Vagina (tissue), 2 donors: ENCODE measurements around the gene HGD. TPM values are rescaled to one million over a fixed set of nuclear protein-coding genes. Genes with fewer than 3 reads are reported as not detected.

Source experiments
- DNase-seq, 2 donors: peaks; one replicate each; pipeline ENCODE4 v3.0.0-alpha.2; 2017; ENCODE audit errors: extremely low spot score in 2 of 2
- H3K27ac ChIP-seq: fragments of 200-600 bp; sonication (generic); one replicate; pipeline ENCODE4 v1.5.1; 2019
- H3K27me3 ChIP-seq: fragments of 200-600 bp; sonication (generic); one replicate; pipeline ENCODE4 v1.5.1; 2019
- H3K36me3 ChIP-seq, 2 donors: fragments of 200-600 bp; sonication (generic); one replicate each; pipeline ENCODE4 v1.5.1; 2017 to 2019
- H3K4me1 ChIP-seq: fragments of 200-600 bp; sonication (generic); one replicate; pipeline ENCODE4 v1.5.1; 2019
- H3K4me3 ChIP-seq, 2 donors: fragments of 200-600 bp; sonication (generic); 1 replicate in 1 of 2; 2 replicates in 1 of 2; pipeline ENCODE4 v1.5.1; 2016 to 2019
- H3K9me3 ChIP-seq: fragments of 200-600 bp; sonication (generic); one replicate; pipeline ENCODE4 v1.5.1; 2019
- POLR2A ChIP-seq, 2 donors: fragments of 450-650 bp; IDR thresholded peaks; one replicate each; pipeline ENCODE4 v1.6.1; 2017; ENCODE audit warnings: antibody characterized with exemption in 2 of 2, mild to moderate bottlenecking in 2 of 2, moderate library complexity in 2 of 2
- POLR2AphosphoS5 ChIP-seq, 2 donors: sonication (generic); formaldehyde crosslinking; IDR thresholded peaks; one replicate each; pipeline ENCODE4 v1.9.0; 2017; ENCODE audit warnings: antibody characterized with exemption in 2 of 2, mild to moderate bottlenecking in 2 of 2, low read depth in 1 of 2; ENCODE audit not compliant: insufficient read depth in 1 of 2
- intact Hi-C: fragments of 100-400 bp; cut with DNase I; formaldehyde crosslinking; loops from one replicate; pipeline ENCODE4 v1.15.1; 2023
- total RNA-seq: library from RNA; depleted of rRNA; stranded (reverse); fragments of >200 nt; gene quantifications from one replicate; pipeline ENCODE4 v1.2.3, GENCODE V29; 2016
- TF ChIP-seq, protein P1 (sequence below), 3 experiments: fragments of 450-650 bp in 2 of 3; fragments of 200-600 bp in 1 of 3; sonication (generic) in 1 of 3; IDR thresholded peaks; one replicate each; pipeline ENCODE4 v1.5.1; 2017 to 2019; ENCODE audit warnings: antibody characterized with exemption in 3 of 3, mild to moderate bottlenecking in 2 of 3, moderate library complexity in 2 of 3

HGD gene
- total RNA-seq, 1 donor from 2014 or later = not detected

DNA sequence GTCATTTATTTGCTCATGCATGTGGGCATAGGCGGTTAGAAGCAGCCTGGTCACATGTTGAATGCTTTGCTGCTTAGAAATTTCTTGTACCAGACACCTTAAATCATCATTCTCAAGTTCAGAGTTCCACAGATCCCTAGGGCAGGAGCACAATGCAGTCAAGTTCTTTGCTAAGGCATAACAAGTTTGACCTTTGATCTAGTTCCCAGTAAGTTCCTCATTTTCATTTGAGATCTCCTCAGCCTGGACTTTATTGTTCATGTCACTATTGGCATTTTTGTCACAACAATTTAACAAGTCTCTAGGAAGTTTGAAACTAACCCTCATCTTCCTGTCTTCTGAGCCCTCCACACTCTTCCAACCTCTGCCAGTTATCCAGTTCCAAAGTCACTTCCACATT, 22.8 kb downstream of the HGD start:
- no peak overlapping the region for H3K4me3 ChIP-seq
- no peaks in the 10 kb centered on the region for H3K4me1 ChIP-seq
- intact Hi-C loops = no loop called here
- no peaks in the 10 kb centered on the region for H3K36me3 ChIP-seq
- H3K9me3 ChIP-seq = no peaks in the 10 kb centered on the region
- no peak for DNase-seq
- TF ChIP-seq POLR2A (IDR thresholded peaks at IDR 0.05) (no peak), POLR2AphosphoS5 (IDR thresholded peaks at IDR 0.05; ENCODE audit: insufficient read depth in 1 of 2, low read depth in 1 of 2) (no peak)
- TF ChIP-seq, protein P1, sequence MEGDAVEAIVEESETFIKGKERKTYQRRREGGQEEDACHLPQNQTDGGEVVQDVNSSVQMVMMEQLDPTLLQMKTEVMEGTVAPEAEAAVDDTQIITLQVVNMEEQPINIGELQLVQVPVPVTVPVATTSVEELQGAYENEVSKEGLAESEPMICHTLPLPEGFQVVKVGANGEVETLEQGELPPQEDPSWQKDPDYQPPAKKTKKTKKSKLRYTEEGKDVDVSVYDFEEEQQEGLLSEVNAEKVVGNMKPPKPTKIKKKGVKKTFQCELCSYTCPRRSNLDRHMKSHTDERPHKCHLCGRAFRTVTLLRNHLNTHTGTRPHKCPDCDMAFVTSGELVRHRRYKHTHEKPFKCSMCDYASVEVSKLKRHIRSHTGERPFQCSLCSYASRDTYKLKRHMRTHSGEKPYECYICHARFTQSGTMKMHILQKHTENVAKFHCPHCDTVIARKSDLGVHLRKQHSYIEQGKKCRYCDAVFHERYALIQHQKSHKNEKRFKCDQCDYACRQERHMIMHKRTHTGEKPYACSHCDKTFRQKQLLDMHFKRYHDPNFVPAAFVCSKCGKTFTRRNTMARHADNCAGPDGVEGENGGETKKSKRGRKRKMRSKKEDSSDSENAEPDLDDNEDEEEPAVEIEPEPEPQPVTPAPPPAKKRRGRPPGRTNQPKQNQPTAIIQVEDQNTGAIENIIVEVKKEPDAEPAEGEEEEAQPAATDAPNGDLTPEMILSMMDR (IDR thresholded peaks at IDR 0.05) = no peak
- no peaks in the 10 kb centered on the region for H3K27me3 ChIP-seq
- no peak overlapping the region for H3K27ac ChIP-seq

DNA sequence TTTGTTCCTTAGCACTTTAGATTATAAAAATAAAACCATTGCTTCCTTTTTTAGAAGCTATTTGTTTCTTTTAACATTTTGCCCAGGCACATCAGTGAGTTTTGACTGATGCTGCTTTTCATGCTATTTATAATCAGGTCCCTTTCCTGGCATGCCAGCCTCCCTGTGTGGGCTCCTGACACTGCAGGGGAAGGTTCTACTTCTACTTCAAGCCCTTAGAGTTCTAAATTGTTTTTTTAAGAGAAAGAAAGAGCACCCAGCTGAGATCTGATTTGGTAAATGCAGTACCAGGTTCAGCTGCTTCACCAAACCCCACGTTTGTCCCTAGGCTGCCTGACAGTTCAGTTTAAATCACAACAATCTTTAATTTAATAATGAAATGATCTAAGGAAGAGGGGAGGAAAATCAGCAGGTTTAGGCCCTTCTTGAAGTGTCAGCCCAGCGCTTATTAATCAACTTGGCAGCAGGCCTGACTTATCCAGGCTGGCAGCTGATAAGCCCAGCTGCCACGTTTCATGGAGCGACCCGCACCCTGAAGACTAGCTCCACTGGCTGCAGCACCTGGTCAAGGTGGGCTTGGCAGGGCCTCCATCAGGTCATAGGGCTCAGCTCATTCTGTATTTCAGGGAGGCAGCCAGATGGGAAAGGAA, 29.0 kb downstream of the HGD start:
- intact Hi-C loops = no loop called here
- H3K4me1 ChIP-seq = no peaks in the 10 kb centered on the region
- no peak overlapping the region for H3K4me3 ChIP-seq
- no peak overlapping the region for H3K27ac ChIP-seq
- no peaks in the 10 kb centered on the region for H3K9me3 ChIP-seq
- H3K27me3 ChIP-seq = no peaks in the 10 kb centered on the region
- no peak for TF ChIP-seq POLR2AphosphoS5 (IDR thresholded peaks at IDR 0.05; ENCODE audit: insufficient read depth in 1 of 2, low read depth in 1 of 2)
- no peak for TF ChIP-seq POLR2A (IDR thresholded peaks at IDR 0.05)
- H3K36me3 ChIP-seq = no peaks in the 10 kb centered on the region
- DNase-seq = no peak

DNA sequence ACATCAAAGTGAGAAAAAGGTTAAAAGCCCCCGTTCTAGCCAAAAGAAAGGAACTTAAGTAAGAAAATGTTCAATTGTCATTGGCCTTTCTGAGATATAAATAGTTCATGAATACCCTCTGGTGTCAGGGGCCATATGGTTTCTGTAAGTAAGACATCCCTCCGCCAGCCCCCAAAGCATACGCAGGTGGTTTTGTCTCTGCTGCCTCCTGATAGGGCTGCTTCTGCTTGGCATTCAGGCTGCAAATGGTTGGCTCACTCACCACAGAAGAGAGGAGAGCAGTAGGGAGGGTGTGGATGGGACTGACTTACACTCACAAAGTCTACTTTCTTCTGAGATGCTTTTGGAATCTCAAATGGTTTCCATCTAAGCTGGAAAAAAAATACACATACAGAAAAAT, 29.8 kb downstream of the HGD start:
- no peaks in the 10 kb centered on the region for H3K9me3 ChIP-seq
- no peak overlapping the region for H3K4me3 ChIP-seq
- TF ChIP-seq, protein P1 (IDR thresholded peaks at IDR 0.05) = no peak
- no peak for TF ChIP-seq POLR2AphosphoS5 (IDR thresholded peaks at IDR 0.05; ENCODE audit: insufficient read depth in 1 of 2, low read depth in 1 of 2)
- no peak for TF ChIP-seq POLR2A (IDR thresholded peaks at IDR 0.05)
- DNase-seq = no peak
- H3K27ac ChIP-seq = no peak overlapping the region
- intact Hi-C loops = no loop called here
- H3K27me3 ChIP-seq = no peaks in the 10 kb centered on the region
- no peaks in the 10 kb centered on the region for H3K36me3 ChIP-seq
- H3K4me1 ChIP-seq = no peaks in the 10 kb centered on the region

DNA sequence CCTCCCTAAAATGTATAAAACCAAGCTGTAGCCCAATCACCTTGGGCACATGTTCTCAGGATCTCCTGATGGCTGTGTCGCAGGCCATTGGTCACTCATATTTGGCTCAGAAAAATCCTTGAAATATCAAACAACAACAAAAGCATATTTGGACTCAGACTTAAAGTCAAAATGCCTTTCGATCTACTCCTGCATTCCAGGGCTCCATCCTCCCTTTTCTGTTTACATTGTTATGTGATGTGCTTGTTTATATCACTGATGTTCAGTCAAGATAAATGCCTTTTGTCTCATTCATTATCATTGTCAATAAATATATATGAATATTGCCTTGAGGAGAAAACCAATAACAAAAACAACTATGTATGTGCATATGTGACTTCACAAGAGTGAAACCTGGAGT, 31.7 kb downstream of the HGD start:
- no peak for DNase-seq
- no peak for TF ChIP-seq POLR2A (IDR thresholded peaks at IDR 0.05)
- no peak overlapping the region for H3K27ac ChIP-seq
- no peaks in the 10 kb centered on the region for H3K9me3 ChIP-seq
- intact Hi-C loops = no loop called here
- H3K4me1 ChIP-seq = no peaks in the 10 kb centered on the region
- no peaks in the 10 kb centered on the region for H3K27me3 ChIP-seq
- H3K36me3 ChIP-seq = no peaks in the 10 kb centered on the region
- no peak overlapping the region for H3K4me3 ChIP-seq

DNA sequence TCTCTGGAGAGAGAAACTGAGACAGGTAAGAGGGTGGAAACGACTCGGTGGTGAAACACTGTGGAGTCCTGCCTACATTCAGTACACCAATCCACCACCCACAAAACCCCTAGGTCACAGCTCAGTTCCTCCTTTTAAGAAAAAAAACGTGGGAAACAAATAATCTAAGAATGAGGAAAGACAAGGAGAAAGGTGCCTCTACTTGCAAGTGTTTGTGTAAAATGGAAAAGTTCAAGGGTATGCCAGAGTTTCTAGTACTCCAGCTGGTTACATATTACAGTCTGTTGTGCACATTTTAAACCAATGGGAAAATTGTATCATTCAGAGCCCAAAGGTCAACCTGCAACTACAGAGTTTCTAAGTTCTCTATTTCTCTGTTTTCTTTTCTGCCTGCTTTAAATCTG, 32.2 kb downstream of the HGD start:
- H3K9me3 ChIP-seq = no peaks in the 10 kb centered on the region
- H3K4me3 ChIP-seq = no peak overlapping the region
- no peaks in the 10 kb centered on the region for H3K36me3 ChIP-seq
- no peak overlapping the region for H3K27ac ChIP-seq
- DNase-seq = no peak
- no peak for TF ChIP-seq POLR2A (IDR thresholded peaks at IDR 0.05)
- TF ChIP-seq, protein P1 (IDR thresholded peaks at IDR 0.05) = no peak
- TF ChIP-seq POLR2AphosphoS5 (IDR thresholded peaks at IDR 0.05; ENCODE audit: insufficient read depth in 1 of 2, low read depth in 1 of 2) = no peak
- no peaks in the 10 kb centered on the region for H3K4me1 ChIP-seq
- intact Hi-C loops = no loop called here
- H3K27me3 ChIP-seq = no peaks in the 10 kb centered on the region

DNA sequence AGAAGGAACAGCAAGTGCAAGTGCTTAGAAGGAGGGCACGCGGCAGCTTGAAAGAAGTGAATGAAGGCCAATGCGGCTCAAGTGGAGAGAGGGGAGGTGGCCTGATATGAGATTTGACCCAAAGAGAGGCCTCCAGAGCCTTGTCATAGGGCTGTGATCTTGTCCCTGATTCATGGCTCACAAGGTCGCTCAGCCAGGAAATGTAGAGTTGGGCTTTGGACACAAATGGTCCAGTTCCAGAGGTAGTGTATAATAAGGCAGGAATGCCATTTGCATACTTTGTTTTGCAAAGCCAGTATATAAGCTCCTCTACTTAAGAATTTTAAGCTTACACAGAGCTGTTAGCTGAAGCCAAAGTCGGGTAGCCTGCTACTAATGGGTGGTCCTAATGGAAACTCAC, 33.7 kb downstream of the HGD start:
- intact Hi-C loops = no loop called here

More for the DNA sequence above, 33.7 kb downstream of the HGD start:
- Histone ChIP-seq H3K4me1 (no peaks in the 10 kb centered on the region), H3K4me3 (no peak overlapping the region), H3K36me3 (no peaks in the 10 kb centered on the region), H3K9me3 (no peaks in the 10 kb centered on the region), H3K27me3 (no peaks in the 10 kb centered on the region), H3K27ac (no peak overlapping the region)
- TF ChIP-seq, protein P1 (IDR thresholded peaks at IDR 0.05) = no peak
- TF ChIP-seq POLR2A (IDR thresholded peaks at IDR 0.05) = no peak
- no peak for TF ChIP-seq POLR2AphosphoS5 (IDR thresholded peaks at IDR 0.05; ENCODE audit: insufficient read depth in 1 of 2, low read depth in 1 of 2)
- no peak for DNase-seq
